HepG2 (cell line): Measurements from ENCODE around the gene MORN3. TPM values are rescaled to one million over a fixed set of nuclear protein-coding genes. Genes with fewer than 3 reads are reported as not detected.
A peak's percentile ranks its signal among the peaks of the same experiment; 100 is the strongest.

Experiments used
- CBX5 ChIP-seq: sonication (generic); formaldehyde crosslinking; IDR thresholded peaks from 2 replicates; pipeline ENCODE4 v1.4.0; 2020; ENCODE audit warnings: missing genetic modification reagents, borderline replicate concordance
- EEA1 ChIP-seq: sonication (generic); formaldehyde crosslinking; IDR thresholded peaks from 2 replicates; pipeline ENCODE4 v1.5.1; 2020; ENCODE audit warnings: mild to moderate bottlenecking, missing genetic modification reagents, borderline replicate concordance
- GABPB1 ChIP-seq: IDR thresholded peaks from 2 replicates; pipeline ENCODE4 v1.6.1; 2016; ENCODE audit warnings: mild to moderate bottlenecking, missing genetic modification reagents, moderate library complexity, missing compliant biosample characterization
- GATAD1 ChIP-seq: IDR thresholded peaks from 2 replicates; pipeline ENCODE4 v1.6.1; 2016; ENCODE audit warnings: missing genetic modification reagents, missing compliant biosample characterization
- IKZF1 ChIP-seq: fragments of 450-650 bp; IDR thresholded peaks from 2 replicates; pipeline ENCODE4 v1.7.1; 2016
- KDM5B ChIP-seq: sonication (generic); formaldehyde crosslinking; IDR thresholded peaks from 2 replicates; pipeline ENCODE4 v1.4.0; 2020; ENCODE audit warnings: missing genetic modification reagents, mild to moderate bottlenecking, borderline replicate concordance
- KMT2A ChIP-seq: sonication (generic); formaldehyde crosslinking; IDR thresholded peaks from 2 replicates; pipeline ENCODE4 v1.4.0; 2020; ENCODE audit warnings: missing genetic modification reagents
- MBD4 ChIP-seq: IDR thresholded peaks from 2 replicates; pipeline ENCODE4 v1.6.1; 2012; ENCODE audit warnings: low read length, inconsistent platforms, borderline replicate concordance
- MZF1 ChIP-seq: sonication (generic); formaldehyde crosslinking; IDR thresholded peaks from 2 replicates; pipeline ENCODE4 v1.8.1; 2023; ENCODE audit warnings: mild to moderate bottlenecking, missing genetic modification reagents, borderline replicate concordance
- NCOA5 ChIP-seq: sonication (generic); formaldehyde crosslinking; IDR thresholded peaks from 2 replicates; pipeline ENCODE4 v1.4.0; 2020; ENCODE audit warnings: missing genetic modification reagents
- RORA ChIP-seq: sonication (generic); formaldehyde crosslinking; IDR thresholded peaks from 2 replicates; pipeline ENCODE4 v1.5.0; 2020; ENCODE audit warnings: mild to moderate bottlenecking, missing genetic modification reagents, moderate library complexity
- SAFB2 ChIP-seq: sonication (generic); formaldehyde crosslinking; IDR thresholded peaks from 2 replicates; pipeline ENCODE4 v1.5.1; 2020; ENCODE audit warnings: missing genetic modification reagents, low read depth, mild to moderate bottlenecking, borderline replicate concordance
- SIN3A ChIP-seq: IDR thresholded peaks from 2 replicates; pipeline ENCODE4 v1.6.1; 2011; ENCODE audit warnings: low read depth, mild to moderate bottlenecking, control low read depth, low read length, borderline replicate concordance
- ZBTB38 ChIP-seq: sonication (generic); formaldehyde crosslinking; IDR thresholded peaks from 2 replicates; pipeline ENCODE4 v1.5.1; 2020; ENCODE audit warnings: mild to moderate bottlenecking, missing genetic modification reagents
- ZKSCAN8 ChIP-seq: IDR thresholded peaks from 2 replicates; pipeline ENCODE4 v1.6.1; 2016; ENCODE audit warnings: borderline replicate concordance, missing genetic modification reagents, missing compliant biosample characterization
- ZNF121 ChIP-seq: sonication (generic); formaldehyde crosslinking; IDR thresholded peaks from 2 replicates; pipeline ENCODE4 v1.5.0; 2020; ENCODE audit warnings: mild to moderate bottlenecking, missing genetic modification reagents
- ZNF232 ChIP-seq: sonication (generic); formaldehyde crosslinking; IDR thresholded peaks from 2 replicates; pipeline ENCODE4 v1.4.0; 2020; ENCODE audit warnings: missing genetic modification reagents, borderline replicate concordance
- ZNF260 ChIP-seq: sonication (generic); formaldehyde crosslinking; IDR thresholded peaks from 2 replicates; pipeline ENCODE4 v1.4.0; 2020; ENCODE audit warnings: missing genetic modification reagents, low read depth, mild to moderate bottlenecking, borderline replicate concordance
- ZNF577 ChIP-seq: sonication (generic); formaldehyde crosslinking; IDR thresholded peaks from 2 replicates; pipeline ENCODE4 v1.4.0; 2020; ENCODE audit warnings: mild to moderate bottlenecking, low read depth, missing genetic modification reagents, borderline replicate concordance
- ZNF605 ChIP-seq: sonication (generic); formaldehyde crosslinking; IDR thresholded peaks from 2 replicates; pipeline ENCODE4 v1.8.0; 2022; ENCODE audit warnings: mild to moderate bottlenecking, missing genetic modification reagents
- ZNF7 ChIP-seq: IDR thresholded peaks from 2 replicates; pipeline ENCODE4 v1.6.1; 2016; ENCODE audit warnings: missing biosample characterization, missing genetic modification reagents
- ZNF740 ChIP-seq: sonication (generic); formaldehyde crosslinking; IDR thresholded peaks from 2 replicates; pipeline ENCODE4 v1.4.0; 2020; ENCODE audit warnings: missing genetic modification reagents
- ZNF83 ChIP-seq: sonication (generic); formaldehyde crosslinking; IDR thresholded peaks from 2 replicates; pipeline ENCODE4 v1.4.0; 2020; ENCODE audit warnings: missing genetic modification reagents, mild to moderate bottlenecking, borderline replicate concordance
- polyA plus RNA-seq, 8 experiments: library from polyadenylated mRNA; depleted of rRNA in 3 of 8; stranded (reverse) in 7 of 8; unstranded in 1 of 8; fragments of >200 nt; fragmentation: Illumina TruSeq in 4 of 8; extraction: Trizol in 4 of 8; gene quantifications; 2 replicates each; pipeline versions ENCODE4 v1.2.1 to v1.2.3, GENCODE V29; 2011 to 2016; ENCODE audit warnings: low read depth in 4 of 8, missing spikeins in 1 of 8, mixed read lengths in 1 of 8; ENCODE audit not compliant: insufficient read depth in 1 of 8
- total RNA-seq, 5 experiments: library from RNA; depleted of rRNA; stranded (reverse); fragments of >200 nt; fragmentation: Illumina TruSeq; extraction: Trizol; gene quantifications; 2 replicates each; pipeline ENCODE4 v1.2.3, GENCODE V29; 2016; ENCODE audit warnings: low read depth in 1 of 5
- TF ChIP-seq, protein P1 (sequence below): sonication (generic); formaldehyde crosslinking; IDR thresholded peaks from 2 replicates; pipeline ENCODE4 v1.5.0; 2020; ENCODE audit warnings: mild to moderate bottlenecking, low read depth, missing genetic modification reagents, borderline replicate concordance
- TF ChIP-seq, protein P2 (sequence below): sonication (generic); formaldehyde crosslinking; conservative IDR thresholded peaks from 2 replicates; pipeline ENCODE4 v1.4.0; 2020; ENCODE audit warnings: missing genetic modification reagents
- TF ChIP-seq, protein P3 (sequence below): sonication (generic); formaldehyde crosslinking; IDR thresholded peaks from 2 replicates; pipeline ENCODE4 v1.8.0; 2022; ENCODE audit warnings: missing genetic modification reagents, mild to moderate bottlenecking, inconsistent platforms, borderline replicate concordance
- TF ChIP-seq, protein P4 (sequence below): sonication (generic); formaldehyde crosslinking; IDR thresholded peaks from 2 replicates; pipeline ENCODE4 v1.4.0; 2020; ENCODE audit warnings: missing genetic modification reagents

The MORN3 gene
- total and polyA plus RNA-seq, 2 of the 13 experiments (the other 11 are each of a cell fraction or from before 2014, with no cell fraction given) = 1.1 to 2.0 TPM

- TF ChIP-seq ZNF740 (CRISPR knock-in tag) = 0 out of 2 replicates have a peak, but pooled peaks have one; percentile 31
- TF ChIP-seq ZNF7 = no peak
- TF ChIP-seq, protein P1, sequence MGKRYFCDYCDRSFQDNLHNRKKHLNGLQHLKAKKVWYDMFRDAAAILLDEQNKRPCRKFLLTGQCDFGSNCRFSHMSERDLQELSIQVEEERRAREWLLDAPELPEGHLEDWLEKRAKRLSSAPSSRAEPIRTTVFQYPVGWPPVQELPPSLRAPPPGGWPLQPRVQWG (CRISPR knock-in tag) = no peak
- TF ChIP-seq ZKSCAN8 (CRISPR knock-in tag) = 0 out of 2 replicates have a peak, but pooled peaks have one; percentile 9
- no peak for TF ChIP-seq CBX5 (CRISPR knock-in tag)
- no peak for TF ChIP-seq ZNF121 (CRISPR knock-in tag)
- no peak for TF ChIP-seq IKZF1
- 0 out of 2 replicates have a peak, but pooled peaks have one; percentile 16 for TF ChIP-seq ZNF232 (CRISPR knock-in tag)
- TF ChIP-seq ZNF605 (CRISPR knock-in tag) = peak; percentile 34; the same call in 1 of the 2 replicates
- no peak for TF ChIP-seq RORA (CRISPR knock-in tag)
- TF ChIP-seq KMT2A (CRISPR knock-in tag) = peak; percentile 38
- no peak for TF ChIP-seq MBD4
- TF ChIP-seq ZNF260 (CRISPR knock-in tag) = no peak
- no peak for TF ChIP-seq ZNF577 (CRISPR knock-in tag)
- TF ChIP-seq, protein P2, sequence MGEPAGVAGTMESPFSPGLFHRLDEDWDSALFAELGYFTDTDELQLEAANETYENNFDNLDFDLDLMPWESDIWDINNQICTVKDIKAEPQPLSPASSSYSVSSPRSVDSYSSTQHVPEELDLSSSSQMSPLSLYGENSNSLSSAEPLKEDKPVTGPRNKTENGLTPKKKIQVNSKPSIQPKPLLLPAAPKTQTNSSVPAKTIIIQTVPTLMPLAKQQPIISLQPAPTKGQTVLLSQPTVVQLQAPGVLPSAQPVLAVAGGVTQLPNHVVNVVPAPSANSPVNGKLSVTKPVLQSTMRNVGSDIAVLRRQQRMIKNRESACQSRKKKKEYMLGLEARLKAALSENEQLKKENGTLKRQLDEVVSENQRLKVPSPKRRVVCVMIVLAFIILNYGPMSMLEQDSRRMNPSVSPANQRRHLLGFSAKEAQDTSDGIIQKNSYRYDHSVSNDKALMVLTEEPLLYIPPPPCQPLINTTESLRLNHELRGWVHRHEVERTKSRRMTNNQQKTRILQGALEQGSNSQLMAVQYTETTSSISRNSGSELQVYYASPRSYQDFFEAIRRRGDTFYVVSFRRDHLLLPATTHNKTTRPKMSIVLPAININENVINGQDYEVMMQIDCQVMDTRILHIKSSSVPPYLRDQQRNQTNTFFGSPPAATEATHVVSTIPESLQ (CRISPR knock-in tag) = no peak
- TF ChIP-seq GATAD1 = no peak
- TF ChIP-seq KDM5B (CRISPR knock-in tag) = no peak
- TF ChIP-seq EEA1 (CRISPR knock-in tag) = peak; percentile 19; the same call in 1 of the 2 replicates
- TF ChIP-seq NCOA5 = no peak
- TF ChIP-seq ZBTB38 = 0 out of 2 replicates have a peak, but pooled peaks have one; percentile 7
- TF ChIP-seq SAFB2 (CRISPR knock-in tag) = no peak
- 0 out of 2 replicates have a peak, but pooled peaks have one; percentile 42 for TF ChIP-seq ZNF83 (CRISPR knock-in tag)
- no peak for TF ChIP-seq GABPB1 (CRISPR knock-in tag)
- TF ChIP-seq, protein P3, sequence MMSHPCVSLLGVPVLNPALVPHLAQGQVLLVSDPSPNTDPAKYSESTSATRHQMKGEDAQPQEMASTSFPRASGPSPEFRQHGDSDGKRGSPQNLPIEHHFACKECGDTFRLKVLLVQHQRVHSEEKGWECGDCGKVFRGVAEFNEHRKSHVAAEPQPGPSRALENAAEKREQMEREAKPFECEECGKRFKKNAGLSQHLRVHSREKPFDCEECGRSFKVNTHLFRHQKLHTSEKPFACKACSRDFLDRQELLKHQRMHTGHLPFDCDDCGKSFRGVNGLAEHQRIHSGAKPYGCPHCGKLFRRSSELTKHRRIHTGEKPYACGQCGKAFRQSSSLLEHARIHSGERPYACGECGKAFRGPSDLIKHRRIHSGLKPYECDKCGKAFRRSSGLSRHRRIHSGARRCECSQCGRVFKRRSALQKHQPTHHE (CRISPR knock-in tag) = 0 out of 2 replicates have a peak, but pooled peaks have one; percentile 37
- TF ChIP-seq, protein P4, sequence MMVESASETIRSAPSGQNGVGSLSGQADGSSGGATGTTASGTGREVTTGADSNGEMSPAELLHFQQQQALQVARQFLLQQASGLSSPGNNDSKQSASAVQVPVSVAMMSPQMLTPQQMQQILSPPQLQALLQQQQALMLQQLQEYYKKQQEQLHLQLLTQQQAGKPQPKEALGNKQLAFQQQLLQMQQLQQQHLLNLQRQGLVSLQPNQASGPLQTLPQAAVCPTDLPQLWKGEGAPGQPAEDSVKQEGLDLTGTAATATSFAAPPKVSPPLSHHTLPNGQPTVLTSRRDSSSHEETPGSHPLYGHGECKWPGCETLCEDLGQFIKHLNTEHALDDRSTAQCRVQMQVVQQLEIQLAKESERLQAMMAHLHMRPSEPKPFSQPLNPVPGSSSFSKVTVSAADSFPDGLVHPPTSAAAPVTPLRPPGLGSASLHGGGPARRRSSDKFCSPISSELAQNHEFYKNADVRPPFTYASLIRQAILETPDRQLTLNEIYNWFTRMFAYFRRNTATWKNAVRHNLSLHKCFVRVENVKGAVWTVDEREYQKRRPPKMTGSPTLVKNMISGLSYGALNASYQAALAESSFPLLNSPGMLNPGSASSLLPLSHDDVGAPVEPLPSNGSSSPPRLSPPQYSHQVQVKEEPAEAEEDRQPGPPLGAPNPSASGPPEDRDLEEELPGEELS = 0 out of 2 replicates have a peak, but pooled peaks have one; percentile 22
- TF ChIP-seq MZF1 (CRISPR knock-in tag) = no peak
- 0 out of 2 replicates have a peak, but pooled peaks have one; percentile 26 for TF ChIP-seq SIN3A
Measured at GRCh38 chr12:121712190-121712460, 42.7 kb upstream of the MORN3 start (continued).
